KMS-11 (cell line): ENCODE measurements around the gene FREM2.

Experiments used
- H2AFZ ChIP-seq: fragments of 200-600 bp; sonication (generic); 2 replicates; pipeline ENCODE4 v1.6.1; 2016; ENCODE audit warnings: antibody characterized with exemption, mixed run types, low read depth
- H3K27ac ChIP-seq: fragments of 200-600 bp; sonication (generic); 2 replicates; pipeline ENCODE4 v1.6.1; 2016; ENCODE audit warnings: mild to moderate bottlenecking, mixed run types
- H3K27me3 ChIP-seq: fragments of 200-600 bp; sonication (generic); 2 replicates; pipeline ENCODE4 v1.6.1; 2017; ENCODE audit warnings: mild to moderate bottlenecking, low read depth, mixed run types, moderate library complexity; ENCODE audit not compliant: insufficient read depth
- H3K36me3 ChIP-seq: fragments of 200-600 bp; sonication (generic); 2 replicates; pipeline ENCODE4 v1.6.1; 2017; ENCODE audit warnings: mild to moderate bottlenecking, mixed run types; ENCODE audit not compliant: insufficient read depth
- H3K4me1 ChIP-seq: fragments of 200-600 bp; sonication (generic); 2 replicates; pipeline ENCODE4 v1.6.1; 2016; ENCODE audit warnings: mild to moderate bottlenecking, low read depth, mixed run types; ENCODE audit not compliant: poor library complexity, severe bottlenecking
- H3K4me2 ChIP-seq: fragments of 200-600 bp; sonication (generic); 2 replicates; pipeline ENCODE4 v1.7.0; 2016; ENCODE audit warnings: mild to moderate bottlenecking, mixed run types
- H3K4me3 ChIP-seq: fragments of 200-600 bp; sonication (generic); IDR thresholded peaks from 2 replicates; pipeline ENCODE4 v1.6.1; 2017; ENCODE audit warnings: low read depth, low read length, mixed read lengths; ENCODE audit not compliant: insufficient read depth
- H3K79me2 ChIP-seq: fragments of 200-600 bp; sonication (generic); 2 replicates; pipeline ENCODE4 v1.6.1; 2016; ENCODE audit warnings: low read depth, mixed run types; ENCODE audit not compliant: insufficient read depth
- H3K9ac ChIP-seq: fragments of 200-600 bp; sonication (generic); 2 replicates; pipeline ENCODE4 v1.6.1; 2016; ENCODE audit warnings: mild to moderate bottlenecking, mixed run types
- H4K20me1 ChIP-seq: fragments of 200-600 bp; sonication (generic); 2 replicates; pipeline ENCODE4 v1.6.1; 2016; ENCODE audit warnings: mild to moderate bottlenecking, mixed run types; ENCODE audit not compliant: insufficient read depth
- CTCF ChIP-seq: fragments of 200-600 bp; sonication (generic); conservative IDR thresholded peaks from 2 replicates; pipeline ENCODE4 v1.6.1; 2017; ENCODE audit warnings: low read depth, mild to moderate bottlenecking, antibody characterized with exemption, low read length, moderate library complexity, mixed read lengths

Gene FREM2

GRCh38 chr13:38804061-38804460 is 117.2 kb downstream of the FREM2 start:
- H3K36me3 ChIP-seq: no peaks in the 10 kb centered on the region
- no peak overlapping the region for H2AFZ ChIP-seq
- H3K9ac ChIP-seq: no peak overlapping the region
- no peaks in the 10 kb centered on the region for H4K20me1 ChIP-seq
- H3K4me3 ChIP-seq: no peak overlapping the region
- no peaks in the 10 kb centered on the region for H3K4me1 ChIP-seq
- no peak overlapping the region for H3K27ac ChIP-seq
- no peaks in the 10 kb centered on the region for H3K27me3 ChIP-seq
- no peak overlapping the region for H3K4me2 ChIP-seq
- H3K79me2 ChIP-seq: no peaks in the 10 kb centered on the region
- TF ChIP-seq CTCF: no peak

- Histone ChIP-seq H2AFZ (no peak overlapping the region), H3K4me1 (no peaks in the 10 kb centered on the region), H3K79me2 (no peaks in the 10 kb centered on the region), H3K27ac (no peak overlapping the region), H3K4me2 (no peak overlapping the region), H3K27me3 (no peaks in the 10 kb centered on the region), H4K20me1 (no peaks in the 10 kb centered on the region), H3K4me3 (no peak overlapping the region), H3K9ac (no peak overlapping the region), H3K36me3 (no peaks in the 10 kb centered on the region)
- no peak for TF ChIP-seq CTCF
These were observed 117.7 kb downstream of the FREM2 start for GRCh38 chr13:38804536-38804935.

- no peaks in the 10 kb centered on the region for H3K27me3 ChIP-seq
- H3K27ac ChIP-seq: no peak overlapping the region
- no peak overlapping the region for H3K4me2 ChIP-seq
These were observed 127.5 kb downstream of the FREM2 start for GRCh38 chr13:38814331-38814730.

GRCh38 chr13:38819053-38819452 is 132.2 kb downstream of the FREM2 start:
- H3K27ac ChIP-seq: peak overlapping the region; percentile 35; the same call in 1 of the 2 replicates
- TF ChIP-seq CTCF: no peak
- H3K79me2 ChIP-seq: no peaks in the 10 kb centered on the region

More at GRCh38 chr13:38814331-38814730, 127.5 kb downstream of the FREM2 start:
- H4K20me1 ChIP-seq: no peaks in the 10 kb centered on the region
- peaks cover 26% of the 10 kb centered on the region for H3K4me1 ChIP-seq
- no peak overlapping the region for H2AFZ ChIP-seq
- no peaks in the 10 kb centered on the region for H3K79me2 ChIP-seq
- H3K36me3 ChIP-seq: no peaks in the 10 kb centered on the region
- TF ChIP-seq CTCF: no peak
- no peak overlapping the region for H3K4me3 ChIP-seq
- no peak overlapping the region for H3K9ac ChIP-seq

More at GRCh38 chr13:38819053-38819452, 132.2 kb downstream of the FREM2 start:
- Histone ChIP-seq H3K4me3 (no peak overlapping the region), H4K20me1 (no peaks in the 10 kb centered on the region), H3K4me2 (peak overlapping the region; percentile 66), H2AFZ (no peak overlapping the region), H3K36me3 (no peaks in the 10 kb centered on the region), H3K4me1 (peaks cover 72% of the 10 kb centered on the region), H3K27me3 (no peaks in the 10 kb centered on the region), H3K9ac (no peak overlapping the region)
